Activated naive CD8-positive, alpha-beta T cell treated with anti-CD3 and anti-CD28 coated beads, Interleukin-2, amount 50 U/mL, for 24 hours (primary cell): ENCODE data around the gene DDR1.
"Not testable (repeated sequence)": the region's sequence is repeated elsewhere in the genome, so short reads cannot be mapped to it uniquely, and the experiment has no call there.

ENCODE experiments used
- ATAC-seq: fragments of 150-1000 bp; cut with Tn5 transposase; one replicate; pipeline ENCODE4 v1.10.0; 2021
- DNase-seq: peaks from one replicate; pipeline ENCODE4 v3.0.0; 2021
- H3K27ac Mint-ChIP-seq: one replicate; pipeline ENCODE4 v1.8.0; 2021; ENCODE audit warnings: mild to moderate bottlenecking, mixed read lengths
- H3K27me3 Mint-ChIP-seq: one replicate; pipeline ENCODE4 v1.8.0; 2021; ENCODE audit warnings: mixed read lengths
- H3K36me3 Mint-ChIP-seq: one replicate; pipeline ENCODE4 v1.8.0; 2021; ENCODE audit warnings: low read depth, mixed read lengths
- H3K4me1 Mint-ChIP-seq: one replicate; pipeline ENCODE4 v1.8.0; 2021; ENCODE audit warnings: mixed read lengths
- H3K4me3 Mint-ChIP-seq: one replicate; pipeline ENCODE4 v1.8.0; 2021; ENCODE audit warnings: mild to moderate bottlenecking, moderate library complexity, mixed read lengths
- H3K9me3 Mint-ChIP-seq: one replicate; pipeline ENCODE4 v1.8.0; 2021; ENCODE audit warnings: mixed read lengths

Gene DDR1

DNA sequence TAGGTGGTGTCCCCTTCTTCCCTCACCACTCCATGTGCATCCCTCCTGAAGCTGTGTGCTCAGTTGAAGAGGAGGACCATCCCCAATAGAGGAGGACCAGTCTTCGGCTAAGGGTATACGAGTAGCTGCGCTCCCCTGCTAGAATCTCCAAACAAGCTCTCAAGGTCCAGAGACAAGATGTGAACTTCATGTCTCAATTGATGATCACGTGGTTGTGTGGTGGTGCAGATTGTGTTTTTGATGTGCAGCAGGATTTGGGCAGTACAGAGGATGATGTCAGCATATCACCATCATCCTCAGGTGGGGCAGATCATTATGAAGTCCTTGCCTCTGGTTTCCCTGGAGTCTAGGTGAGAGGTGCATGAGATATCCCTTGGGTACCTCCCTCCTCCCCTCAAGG lies 20.0 kb upstream of the DDR1 start:
- H3K9me3 Mint-ChIP-seq = peaks cover 22% of the 10 kb centered on the region
- H3K27me3 Mint-ChIP-seq = no peaks in the 10 kb centered on the region
- peaks cover 11% of the 10 kb centered on the region for H3K36me3 Mint-ChIP-seq
- H3K27ac Mint-ChIP-seq = no peak overlapping the region
- no peak overlapping the region for H3K4me3 Mint-ChIP-seq
- peaks cover 27% of the 10 kb centered on the region for H3K4me1 Mint-ChIP-seq
- no peak for ATAC-seq
- no peak for DNase-seq

DNA sequence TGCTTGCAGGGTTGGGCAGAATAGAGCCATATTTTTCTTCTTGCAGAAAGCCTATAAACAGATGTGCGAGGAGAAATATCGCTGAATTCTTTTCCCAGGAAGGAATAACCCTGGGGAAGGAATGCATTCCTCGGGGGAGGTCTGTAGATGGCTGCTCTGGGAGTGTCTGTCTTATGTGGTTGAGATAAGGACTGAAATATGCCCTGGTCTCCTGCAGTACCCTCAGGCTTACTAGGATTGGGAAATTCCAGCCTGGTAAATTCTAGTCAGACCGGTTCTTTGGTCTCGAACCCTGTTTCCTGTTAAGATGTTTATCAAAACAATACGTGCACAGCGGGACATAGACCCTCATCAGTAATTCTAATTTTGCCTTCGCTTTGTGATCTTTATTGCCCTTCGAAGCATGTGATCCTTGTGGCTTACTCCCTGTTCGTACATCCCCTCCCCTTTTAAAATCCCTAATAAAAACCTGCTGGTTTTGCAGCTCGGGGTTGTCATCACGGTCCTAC lies 15.0 kb upstream of the DDR1 start:
- peaks cover 47% of the 10 kb centered on the region for H3K9me3 Mint-ChIP-seq
- peaks cover 30% of the 10 kb centered on the region for H3K4me1 Mint-ChIP-seq
- not testable (repeated sequence) for H3K27ac Mint-ChIP-seq, H3K4me3 Mint-ChIP-seq, DNase-seq, ATAC-seq, H3K27me3 Mint-ChIP-seq
- peaks cover 16% of the 10 kb centered on the region for H3K36me3 Mint-ChIP-seq

- Mint-ChIP-seq H3K27me3 (no peaks in the 10 kb centered on the region), H3K36me3 (peaks cover 16% of the 10 kb centered on the region), H3K4me3 (no peak overlapping the region), H3K9me3 (peaks cover 47% of the 10 kb centered on the region), H3K27ac (peak overlapping the region; percentile 94), H3K4me1 (peaks cover 34% of the 10 kb centered on the region)
- peak; percentile 60 for ATAC-seq
- no peak for DNase-seq
These were observed 13.8 kb upstream of the DDR1 start for GRCh38 chr6:30870546-30870945.

DNA sequence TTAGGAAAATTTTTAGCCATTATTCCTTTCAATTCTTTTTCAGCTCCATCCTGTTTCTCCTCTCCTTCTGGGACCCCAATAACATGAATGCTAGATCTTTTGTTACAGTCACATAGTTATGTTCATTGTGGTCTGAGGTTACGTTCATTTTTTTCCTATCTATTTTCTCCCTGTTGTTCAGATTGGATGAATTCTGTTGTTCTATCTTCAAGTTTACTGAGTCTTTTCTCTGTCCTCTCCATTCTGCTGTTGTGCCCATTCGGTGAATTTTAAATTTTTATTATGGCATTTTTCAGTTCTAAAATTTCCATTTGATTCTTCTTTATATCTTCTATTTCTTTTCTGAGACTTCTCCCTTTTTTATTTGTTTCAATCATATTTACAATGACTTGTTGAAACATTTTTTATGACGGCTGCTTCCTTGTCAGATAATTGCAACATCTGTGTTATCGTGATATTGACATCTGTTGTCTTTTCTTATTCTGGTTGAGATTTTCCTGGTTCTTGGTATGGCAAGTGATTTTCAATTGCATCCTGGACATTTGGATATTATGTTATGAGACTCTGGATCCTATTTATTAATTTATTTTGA lies 12.6 kb upstream of the DDR1 start:
- Mint-ChIP-seq H3K27ac (peak overlapping the region; percentile 94), H3K4me3 (peak overlapping the region; percentile 16), H3K9me3 (peaks cover 47% of the 10 kb centered on the region), H3K36me3 (peaks cover 16% of the 10 kb centered on the region), H3K27me3 (no peaks in the 10 kb centered on the region), H3K4me1 (peaks cover 44% of the 10 kb centered on the region)
- ATAC-seq = peak; percentile 20
- no peak for DNase-seq

- Mint-ChIP-seq H3K27ac (no peak overlapping the region), H3K4me3 (no peak overlapping the region), H3K9me3 (peaks cover 40% of the 10 kb centered on the region), H3K36me3 (peaks cover 16% of the 10 kb centered on the region), H3K4me1 (peaks cover 58% of the 10 kb centered on the region), H3K27me3 (no peaks in the 10 kb centered on the region)
- DNase-seq (no peak), ATAC-seq (no peak)
These were observed 11.1 kb upstream of the DDR1 start for GRCh38 chr6:30873137-30873640.

DNA sequence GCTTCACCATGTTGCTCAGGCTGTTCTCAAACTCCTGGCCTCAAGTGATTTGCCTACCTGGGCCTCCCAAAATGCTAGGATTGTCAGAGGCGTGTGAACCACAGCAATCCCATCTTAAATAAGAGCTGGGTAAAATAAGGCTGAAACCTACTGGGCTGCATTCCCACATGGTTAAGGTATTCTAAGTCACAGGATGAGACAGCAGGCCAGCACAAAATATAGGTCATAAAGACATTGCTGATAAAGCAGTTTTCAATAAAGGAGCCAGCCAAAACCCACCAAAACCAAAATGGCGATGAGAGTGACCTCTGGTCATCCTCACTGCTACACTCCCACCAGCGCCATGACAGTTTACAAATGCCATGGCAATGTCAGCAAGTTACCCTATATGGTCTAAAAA lies 10.5 kb upstream of the DDR1 start:
- H3K36me3 Mint-ChIP-seq = peaks cover 16% of the 10 kb centered on the region
- H3K27me3 Mint-ChIP-seq, H3K27ac Mint-ChIP-seq, ATAC-seq, H3K4me3 Mint-ChIP-seq, DNase-seq: not testable (repeated sequence)
- H3K9me3 Mint-ChIP-seq = peaks cover 37% of the 10 kb centered on the region
- peaks cover 64% of the 10 kb centered on the region for H3K4me1 Mint-ChIP-seq

DNA sequence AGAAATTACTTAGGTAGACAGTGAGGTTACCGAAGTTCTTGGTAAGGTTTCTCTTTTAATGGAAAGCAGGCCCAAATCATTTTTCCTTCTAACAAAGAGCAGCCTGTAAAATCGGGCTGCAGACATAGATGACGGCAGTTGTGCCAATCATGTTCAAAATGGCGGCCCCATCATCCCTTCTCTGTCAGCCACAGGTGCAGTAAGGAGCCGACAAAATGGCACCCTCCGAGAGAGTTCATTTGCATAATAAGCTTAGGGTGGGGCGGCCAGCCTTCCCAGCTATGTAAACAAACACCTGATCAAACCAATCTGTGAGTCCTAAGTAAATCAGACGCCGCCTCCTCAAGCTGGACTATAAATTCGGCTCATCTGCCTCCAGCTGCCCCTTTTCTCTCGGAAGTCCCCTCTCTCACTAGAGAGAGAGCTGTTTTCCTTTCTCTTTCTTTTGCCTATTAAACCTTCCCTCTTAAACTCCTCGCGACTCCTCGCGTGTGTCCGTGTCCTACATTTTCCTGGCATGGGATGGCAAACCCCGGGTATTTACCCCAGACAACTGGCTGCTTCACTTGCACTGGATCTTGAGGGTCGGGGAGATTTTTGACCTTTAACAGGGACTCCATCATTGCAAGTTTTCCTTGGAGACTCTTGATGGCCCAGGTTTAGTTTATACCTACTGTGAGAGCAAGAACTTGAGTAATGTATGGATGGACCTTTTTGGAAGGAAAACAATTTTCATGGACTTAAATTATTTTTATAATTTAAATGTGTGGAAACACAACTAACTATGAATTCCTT lies 8.9 kb upstream of the DDR1 start:
- Mint-ChIP-seq H3K4me3 (no peak overlapping the region), H3K36me3 (peaks cover 6% of the 10 kb centered on the region), H3K4me1 (peaks cover 69% of the 10 kb centered on the region), H3K27me3 (no peaks in the 10 kb centered on the region), H3K27ac (peak overlapping the region; percentile 83), H3K9me3 (peaks cover 27% of the 10 kb centered on the region)
- ATAC-seq (no peak), DNase-seq (no peak)

DNA sequence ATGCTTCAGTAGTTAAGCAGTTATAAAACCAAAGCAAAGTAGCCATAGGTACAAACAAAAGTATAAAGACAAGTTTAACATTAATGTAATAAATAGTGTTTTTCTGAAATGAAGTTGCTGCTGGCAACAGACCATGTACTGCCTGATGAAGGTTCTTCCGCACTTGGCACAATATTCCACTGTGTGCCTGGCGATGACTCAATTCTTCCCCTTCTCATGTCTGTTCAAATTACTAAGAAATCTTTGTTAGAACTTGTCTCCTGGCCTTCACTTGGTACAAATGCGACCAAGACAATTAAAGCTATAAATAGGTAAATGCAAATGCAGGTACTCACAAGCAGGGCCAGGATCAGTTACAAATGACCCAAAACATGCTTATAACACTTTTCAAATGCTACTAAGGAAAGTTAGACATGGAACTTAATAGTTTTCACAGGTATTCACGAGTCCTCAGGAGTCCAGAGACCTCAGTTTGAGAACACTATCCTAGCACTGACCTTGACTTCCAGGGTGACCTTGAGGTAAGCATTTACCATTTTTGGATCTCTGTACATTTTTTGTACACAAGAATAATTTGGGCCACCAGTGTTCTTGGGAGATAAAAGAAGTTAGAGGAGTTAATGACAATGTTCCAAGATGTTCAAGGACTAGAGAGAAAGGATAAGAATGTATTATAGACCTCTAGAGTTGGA lies 8.1 kb upstream of the DDR1 start:
- H3K36me3 Mint-ChIP-seq = peaks cover 6% of the 10 kb centered on the region
- peak overlapping the region; percentile 10 for H3K4me3 Mint-ChIP-seq
- H3K4me1 Mint-ChIP-seq = peaks cover 61% of the 10 kb centered on the region
- DNase-seq = no peak
- no peaks in the 10 kb centered on the region for H3K27me3 Mint-ChIP-seq
- peak; percentile 24 for ATAC-seq
- peak overlapping the region; percentile 83 for H3K27ac Mint-ChIP-seq
- peaks cover 21% of the 10 kb centered on the region for H3K9me3 Mint-ChIP-seq

- ATAC-seq (peak; percentile 75), DNase-seq (peak; percentile 80)
- H3K9me3 Mint-ChIP-seq = peaks cover 9% of the 10 kb centered on the region
- no peaks in the 10 kb centered on the region for H3K36me3 Mint-ChIP-seq
- H3K4me3 Mint-ChIP-seq = peak overlapping the region; percentile 73
- peaks cover 54% of the 10 kb centered on the region for H3K4me1 Mint-ChIP-seq
- no peaks in the 10 kb centered on the region for H3K27me3 Mint-ChIP-seq
- H3K27ac Mint-ChIP-seq = peak overlapping the region; percentile 83
These were observed 6.7 kb upstream of the DDR1 start for GRCh38 chr6:30877419-30878262.

- no peaks in the 10 kb centered on the region for H3K9me3 Mint-ChIP-seq
- ATAC-seq = no peak
- H3K4me3 Mint-ChIP-seq = no peak overlapping the region
- H3K27ac Mint-ChIP-seq = no peak overlapping the region
- peaks cover 61% of the 10 kb centered on the region for H3K4me1 Mint-ChIP-seq
- H3K36me3 Mint-ChIP-seq = no peaks in the 10 kb centered on the region
- H3K27me3 Mint-ChIP-seq = no peaks in the 10 kb centered on the region
- DNase-seq = no peak
These were observed 4.5 kb upstream of the DDR1 start for GRCh38 chr6:30879684-30880427.

DNA sequence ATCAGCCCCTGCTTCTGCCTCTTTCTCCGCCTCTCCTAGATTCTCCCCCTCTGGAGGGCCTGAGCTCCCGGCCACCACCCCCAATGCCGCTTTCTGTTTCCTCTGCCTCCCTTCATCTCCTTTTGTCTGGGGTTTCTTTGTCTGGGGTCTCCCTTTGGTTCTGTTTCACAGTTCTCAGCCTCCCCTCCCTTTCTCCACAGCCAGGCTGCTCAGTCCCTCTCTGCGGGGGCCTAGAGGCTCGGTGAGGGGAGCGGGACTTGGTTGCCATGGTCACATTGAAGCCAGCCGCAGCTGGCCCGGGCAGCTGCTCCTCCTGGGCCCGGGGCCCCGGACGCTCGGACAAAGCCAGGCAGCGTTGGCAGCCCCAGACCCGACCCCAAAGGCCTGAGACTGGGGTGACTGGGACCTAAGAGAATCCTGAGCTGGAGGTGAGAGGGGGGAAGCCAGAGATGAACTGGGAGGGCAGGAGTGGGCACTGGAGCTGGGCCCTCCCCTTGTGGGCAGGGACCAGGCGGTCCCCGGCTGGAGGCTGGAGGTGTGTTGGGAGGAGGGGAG lies 3.5 kb upstream of the DDR1 start:
- Mint-ChIP-seq H3K27ac (no peak overlapping the region), H3K36me3 (no peaks in the 10 kb centered on the region), H3K9me3 (no peaks in the 10 kb centered on the region), H3K4me1 (peaks cover 61% of the 10 kb centered on the region), H3K27me3 (no peaks in the 10 kb centered on the region), H3K4me3 (no peak overlapping the region)
- ATAC-seq (no peak), DNase-seq (no peak)

GRCh38 chr6:30881392-30882203 lies 2.7 kb upstream of the DDR1 start:
- Mint-ChIP-seq H3K36me3 (no peaks in the 10 kb centered on the region), H3K4me3 (no peak overlapping the region), H3K27me3 (no peaks in the 10 kb centered on the region), H3K27ac (peak overlapping the region; percentile 62), H3K9me3 (no peaks in the 10 kb centered on the region), H3K4me1 (peaks cover 62% of the 10 kb centered on the region)
- DNase-seq (no peak), ATAC-seq (no peak)
